ENCODE measurements around the gene PAQR7.

Gene PAQR7

GRCh38 chr1:25916460-25916859 lies 41.0 kb upstream of the PAQR7 start:
- no peak overlapping the region for H3K27ac ChIP-seq
- ChIA-PET POLR2A (ENCODE audit: low non-redundant PET) (no interaction called here), CTCF (no interaction called here)
- DNase-seq (ENCODE audit: low spot score) = no peak
- TF ChIP-seq CTCF (conservative IDR thresholded peaks at IDR 0.05; ENCODE audit: low read depth) = no peak

GRCh38 chr1:25914074-25914995 lies 38.8 kb upstream of the PAQR7 start:
- TF ChIP-seq CTCF (conservative IDR thresholded peaks at IDR 0.05; ENCODE audit: low read depth) = no peak
- CTCF ChIA-PET = interaction anchor here (0.7 kb wide), 2 partner anchors 30 to 319 kb away, joined by 4 to 5 read pairs; no protein-coding TSS in a partner anchor
- POLR2A ChIA-PET (ENCODE audit: low non-redundant PET) = no interaction called here
- H3K27ac ChIP-seq = no peak overlapping the region
- no peak for DNase-seq (ENCODE audit: low spot score)

- no peak for DNase-seq (ENCODE audit: low spot score)
- POLR2A ChIA-PET (ENCODE audit: low non-redundant PET) = no interaction called here
- CTCF ChIA-PET = interaction anchor here (0.5 to 0.7 kb wide), 2 partner anchors 127 to 189 kb away, joined by 3 to 4 read pairs; no protein-coding TSS in a partner anchor
- no peak for TF ChIP-seq CTCF (conservative IDR thresholded peaks at IDR 0.05; ENCODE audit: low read depth)
- no peak overlapping the region; the same call in 1 of the 2 replicates for H3K27ac ChIP-seq
Measured at GRCh38 chr1:25913206-25913605, 37.7 kb upstream of the PAQR7 start.

- DNase-seq (ENCODE audit: low spot score) = peak; percentile 68
- CTCF ChIA-PET = no interaction called here
- POLR2A ChIA-PET (ENCODE audit: low non-redundant PET) = interaction anchor here (0.5 kb wide), 1 partner anchor 85 kb away, joined by 3 read pairs; no protein-coding TSS in a partner anchor
- peak overlapping the region; percentile 52; the same call in 1 of the 2 replicates for H3K27ac ChIP-seq
- no peak for TF ChIP-seq CTCF (conservative IDR thresholded peaks at IDR 0.05; ENCODE audit: low read depth)
Measured at GRCh38 chr1:25912076-25912831, 36.7 kb upstream of the PAQR7 start.

- POLR2A ChIA-PET (ENCODE audit: low non-redundant PET) = no interaction called here
Measured at GRCh38 chr1:25911162-25911561, 35.7 kb upstream of the PAQR7 start.

More at GRCh38 chr1:25911162-25911561, 35.7 kb upstream of the PAQR7 start:
- DNase-seq (ENCODE audit: low spot score) = no peak
- H3K27ac ChIP-seq = no peak overlapping the region
- CTCF ChIA-PET = interaction anchor here (0.6 kb wide), 1 partner anchor 29 kb away, joined by 3 read pairs; no protein-coding TSS in a partner anchor
- no peak for TF ChIP-seq CTCF (conservative IDR thresholded peaks at IDR 0.05; ENCODE audit: low read depth)

Measured in RWPE1 (cell line).